ENCODE measurements around the gene USP17L29. TPM values are rescaled to one million over a fixed set of nuclear protein-coding genes. Genes with fewer than 3 reads are reported as not detected.
"Not testable (repeated sequence)": the region's sequence is repeated elsewhere in the genome, so short reads cannot be mapped to it uniquely, and the experiment has no call there.

The USP17L29 gene, protein sequence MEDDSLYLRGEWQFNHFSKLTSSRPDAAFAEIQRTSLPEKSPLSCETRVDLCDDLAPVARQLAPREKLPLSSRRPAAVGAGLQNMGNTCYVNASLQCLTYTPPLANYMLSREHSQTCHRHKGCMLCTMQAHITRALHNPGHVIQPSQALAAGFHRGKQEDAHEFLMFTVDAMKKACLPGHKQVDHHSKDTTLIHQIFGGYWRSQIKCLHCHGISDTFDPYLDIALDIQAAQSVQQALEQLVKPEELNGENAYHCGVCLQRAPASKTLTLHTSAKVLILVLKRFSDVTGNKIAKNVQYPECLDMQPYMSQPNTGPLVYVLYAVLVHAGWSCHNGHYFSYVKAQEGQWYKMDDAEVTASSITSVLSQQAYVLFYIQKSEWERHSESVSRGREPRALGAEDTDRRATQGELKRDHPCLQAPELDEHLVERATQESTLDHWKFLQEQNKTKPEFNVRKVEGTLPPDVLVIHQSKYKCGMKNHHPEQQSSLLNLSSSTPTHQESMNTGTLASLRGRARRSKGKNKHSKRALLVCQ
- not detected for total RNA-seq

DNA sequence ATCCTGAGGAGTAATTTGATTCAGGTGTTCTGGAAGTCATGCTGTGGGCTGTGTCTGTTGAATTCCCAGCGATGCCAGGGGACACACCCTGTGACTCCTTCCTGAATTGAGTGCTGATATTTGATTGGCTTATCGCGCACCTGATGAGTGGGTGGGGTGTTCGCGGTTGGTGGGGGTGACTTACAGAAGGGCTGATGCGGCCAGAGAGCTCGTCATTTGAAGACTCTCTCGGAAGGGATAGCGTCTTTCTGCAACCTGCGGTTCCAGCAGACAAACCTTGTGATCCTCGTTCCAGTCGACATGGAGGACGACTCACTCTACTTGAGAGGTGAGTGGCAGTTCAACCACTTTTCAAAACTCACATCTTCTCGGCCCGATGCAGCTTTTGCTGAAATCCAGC is at the start of gene USP17L29:
Gene USP17L29 (plus strand): TSS at position 301 of the 400 bp plus-strand sequence. CDS start 0 bp downstream, at position 301.
- ATAC-seq (ENCODE audit: insufficient number of reproducible peaks, low FRiP score, low read depth); H3K27me3 ChIP-seq (replicated peaks; ENCODE audit: insufficient read depth); H3K4me3 ChIP-seq; H3K9me3 ChIP-seq; H3K4me1 ChIP-seq (ENCODE audit: control insufficient read depth in 1 of 2, low read depth in 2 of 2); H3K36me3 ChIP-seq; H3K27ac ChIP-seq; DNase-seq (ENCODE audit: low spot score): not testable (repeated sequence)

DNA sequence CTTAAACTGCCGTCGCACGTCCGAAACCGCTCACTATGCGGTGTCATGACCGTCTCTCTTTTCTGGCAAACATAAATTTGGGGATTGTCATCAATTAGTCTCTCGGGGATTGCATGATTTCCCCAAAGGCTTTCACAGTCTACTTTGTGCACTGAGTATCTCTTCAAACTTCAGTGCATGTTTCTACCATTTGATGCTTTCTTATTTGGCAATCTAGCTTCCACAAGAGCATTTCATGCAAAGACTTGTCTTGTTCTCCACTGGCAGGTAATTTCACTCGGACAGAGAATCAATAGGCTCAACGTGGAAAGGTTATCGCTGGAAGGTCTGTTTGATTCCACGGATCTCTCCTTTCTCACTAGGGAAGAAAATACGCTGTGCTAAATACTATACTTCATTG is 29.2 kb upstream of the USP17L29 start:
- H3K9me3 ChIP-seq; DNase-seq (ENCODE audit: low spot score); H3K4me1 ChIP-seq (ENCODE audit: control insufficient read depth in 1 of 2, low read depth in 2 of 2); H3K27ac ChIP-seq; H3K36me3 ChIP-seq; H3K4me3 ChIP-seq; ATAC-seq (ENCODE audit: insufficient number of reproducible peaks, low FRiP score, low read depth); H3K27me3 ChIP-seq (replicated peaks; ENCODE audit: insufficient read depth): not testable (repeated sequence)

DNA sequence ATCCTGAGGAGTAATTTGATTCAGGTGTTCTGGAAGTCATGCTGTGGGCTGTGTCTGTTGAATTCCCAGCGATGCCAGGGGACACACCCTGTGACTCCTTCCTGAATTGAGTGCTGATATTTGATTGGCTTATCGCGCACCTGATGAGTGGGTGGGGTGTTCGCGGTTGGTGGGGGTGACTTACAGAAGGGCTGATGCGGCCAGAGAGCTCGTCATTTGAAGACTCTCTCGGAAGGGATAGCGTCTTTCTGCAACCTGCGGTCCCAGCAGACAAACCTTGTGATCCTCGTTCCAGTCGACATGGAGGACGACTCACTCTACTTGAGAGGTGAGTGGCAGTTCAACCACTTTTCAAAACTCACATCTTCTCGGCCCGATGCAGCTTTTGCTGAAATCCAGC is 28.6 kb upstream of the USP17L29 start, which contains the start of gene USP17L24:
Gene USP17L24 (plus strand): TSS at position 301 of the 400 bp plus-strand sequence. CDS start 0 bp downstream, at position 301.
- H3K9me3 ChIP-seq; H3K36me3 ChIP-seq; H3K4me3 ChIP-seq; H3K27ac ChIP-seq; DNase-seq (ENCODE audit: low spot score); H3K27me3 ChIP-seq (replicated peaks; ENCODE audit: insufficient read depth); H3K4me1 ChIP-seq (ENCODE audit: control insufficient read depth in 1 of 2, low read depth in 2 of 2); ATAC-seq (ENCODE audit: insufficient number of reproducible peaks, low FRiP score, low read depth): not testable (repeated sequence)

DNA sequence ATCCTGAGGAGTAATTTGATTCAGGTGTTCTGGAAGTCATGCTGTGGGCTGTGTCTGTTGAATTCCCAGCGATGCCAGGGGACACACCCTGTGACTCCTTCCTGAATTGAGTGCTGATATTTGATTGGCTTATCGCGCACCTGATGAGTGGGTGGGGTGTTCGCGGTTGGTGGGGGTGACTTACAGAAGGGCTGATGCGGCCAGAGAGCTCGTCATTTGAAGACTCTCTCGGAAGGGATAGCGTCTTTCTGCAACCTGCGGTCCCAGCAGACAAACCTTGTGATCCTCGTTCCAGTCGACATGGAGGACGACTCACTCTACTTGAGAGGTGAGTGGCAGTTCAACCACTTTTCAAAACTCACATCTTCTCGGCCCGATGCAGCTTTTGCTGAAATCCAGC is 23.8 kb upstream of the USP17L29 start, which contains the start of gene USP17L25:
Gene USP17L25 (plus strand): TSS at position 301 of the 400 bp plus-strand sequence. CDS start 0 bp downstream, at position 301.
- H3K27me3 ChIP-seq (replicated peaks; ENCODE audit: insufficient read depth); ATAC-seq (ENCODE audit: insufficient number of reproducible peaks, low FRiP score, low read depth): not testable (repeated sequence)

DNA sequence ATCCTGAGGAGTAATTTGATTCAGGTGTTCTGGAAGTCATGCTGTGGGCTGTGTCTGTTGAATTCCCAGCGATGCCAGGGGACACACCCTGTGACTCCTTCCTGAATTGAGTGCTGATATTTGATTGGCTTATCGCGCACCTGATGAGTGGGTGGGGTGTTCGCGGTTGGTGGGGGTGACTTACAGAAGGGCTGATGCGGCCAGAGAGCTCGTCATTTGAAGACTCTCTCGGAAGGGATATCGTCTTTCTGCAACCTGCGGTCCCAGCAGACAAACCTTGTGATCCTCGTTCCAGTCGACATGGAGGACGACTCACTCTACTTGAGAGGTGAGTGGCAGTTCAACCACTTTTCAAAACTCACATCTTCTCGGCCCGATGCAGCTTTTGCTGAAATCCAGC is 19.1 kb upstream of the USP17L29 start, which contains the start of gene USP17L26:
Gene USP17L26 (plus strand): TSS at position 301 of the 400 bp plus-strand sequence. CDS start 0 bp downstream, at position 301.
- H3K9me3 ChIP-seq; H3K4me1 ChIP-seq (ENCODE audit: control insufficient read depth in 1 of 2, low read depth in 2 of 2); H3K36me3 ChIP-seq; H3K4me3 ChIP-seq; DNase-seq (ENCODE audit: low spot score); H3K27me3 ChIP-seq (replicated peaks; ENCODE audit: insufficient read depth); ATAC-seq (ENCODE audit: insufficient number of reproducible peaks, low FRiP score, low read depth); H3K27ac ChIP-seq: not testable (repeated sequence)

More for the DNA sequence above, 23.8 kb upstream of the USP17L29 start, which contains the start of gene USP17L25:
- not testable (repeated sequence) for H3K27ac ChIP-seq; H3K4me3 ChIP-seq; DNase-seq (ENCODE audit: low spot score); H3K9me3 ChIP-seq; H3K4me1 ChIP-seq (ENCODE audit: control insufficient read depth in 1 of 2, low read depth in 2 of 2); H3K36me3 ChIP-seq

DNA sequence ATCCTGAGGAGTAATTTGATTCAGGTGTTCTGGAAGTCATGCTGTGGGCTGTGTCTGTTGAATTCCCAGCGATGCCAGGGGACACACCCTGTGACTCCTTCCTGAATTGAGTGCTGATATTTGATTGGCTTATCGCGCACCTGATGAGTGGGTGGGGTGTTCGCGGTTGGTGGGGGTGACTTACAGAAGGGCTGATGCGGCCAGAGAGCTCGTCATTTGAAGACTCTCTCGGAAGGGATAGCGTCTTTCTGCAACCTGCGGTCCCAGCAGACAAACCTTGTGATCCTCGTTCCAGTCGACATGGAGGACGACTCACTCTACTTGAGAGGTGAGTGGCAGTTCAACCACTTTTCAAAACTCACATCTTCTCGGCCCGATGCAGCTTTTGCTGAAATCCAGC is 14.3 kb upstream of the USP17L29 start, which contains the start of gene USP17L5:
Gene USP17L5 (plus strand): TSS at position 301 of the 400 bp plus-strand sequence. CDS start 0 bp downstream, at position 301.
- not testable (repeated sequence) for DNase-seq (ENCODE audit: low spot score); H3K27ac ChIP-seq; H3K27me3 ChIP-seq (replicated peaks; ENCODE audit: insufficient read depth); ATAC-seq (ENCODE audit: insufficient number of reproducible peaks, low FRiP score, low read depth); H3K4me3 ChIP-seq; H3K36me3 ChIP-seq; H3K4me1 ChIP-seq (ENCODE audit: control insufficient read depth in 1 of 2, low read depth in 2 of 2); H3K9me3 ChIP-seq

DNA sequence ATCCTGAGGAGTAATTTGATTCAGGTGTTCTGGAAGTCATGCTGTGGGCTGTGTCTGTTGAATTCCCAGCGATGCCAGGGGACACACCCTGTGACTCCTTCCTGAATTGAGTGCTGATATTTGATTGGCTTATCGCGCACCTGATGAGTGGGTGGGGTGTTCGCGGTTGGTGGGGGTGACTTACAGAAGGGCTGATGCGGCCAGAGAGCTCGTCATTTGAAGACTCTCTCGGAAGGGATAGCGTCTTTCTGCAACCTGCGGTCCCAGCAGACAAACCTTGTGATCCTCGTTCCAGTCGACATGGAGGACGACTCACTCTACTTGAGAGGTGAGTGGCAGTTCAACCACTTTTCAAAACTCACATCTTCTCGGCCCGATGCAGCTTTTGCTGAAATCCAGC is 9.6 kb upstream of the USP17L29 start, which contains the start of gene USP17L27:
Gene USP17L27 (plus strand): TSS at position 301 of the 400 bp plus-strand sequence. CDS start 0 bp downstream, at position 301.
- H3K4me1 ChIP-seq (ENCODE audit: control insufficient read depth in 1 of 2, low read depth in 2 of 2); H3K27ac ChIP-seq; DNase-seq (ENCODE audit: low spot score); H3K9me3 ChIP-seq; ATAC-seq (ENCODE audit: insufficient number of reproducible peaks, low FRiP score, low read depth); H3K4me3 ChIP-seq; H3K27me3 ChIP-seq (replicated peaks; ENCODE audit: insufficient read depth); H3K36me3 ChIP-seq: not testable (repeated sequence)

DNA sequence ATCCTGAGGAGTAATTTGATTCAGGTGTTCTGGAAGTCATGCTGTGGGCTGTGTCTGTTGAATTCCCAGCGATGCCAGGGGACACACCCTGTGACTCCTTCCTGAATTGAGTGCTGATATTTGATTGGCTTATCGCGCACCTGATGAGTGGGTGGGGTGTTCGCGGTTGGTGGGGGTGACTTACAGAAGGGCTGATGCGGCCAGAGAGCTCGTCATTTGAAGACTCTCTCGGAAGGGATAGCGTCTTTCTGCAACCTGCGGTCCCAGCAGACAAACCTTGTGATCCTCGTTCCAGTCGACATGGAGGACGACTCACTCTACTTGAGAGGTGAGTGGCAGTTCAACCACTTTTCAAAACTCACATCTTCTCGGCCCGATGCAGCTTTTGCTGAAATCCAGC is 4.8 kb upstream of the USP17L29 start, which contains the start of gene USP17L28:
Gene USP17L28 (plus strand): TSS at position 301 of the 400 bp plus-strand sequence. CDS start 0 bp downstream, at position 301.
- not testable (repeated sequence) for H3K27ac ChIP-seq; H3K4me3 ChIP-seq; H3K27me3 ChIP-seq (replicated peaks; ENCODE audit: insufficient read depth); H3K9me3 ChIP-seq; H3K36me3 ChIP-seq; H3K4me1 ChIP-seq (ENCODE audit: control insufficient read depth in 1 of 2, low read depth in 2 of 2); ATAC-seq (ENCODE audit: insufficient number of reproducible peaks, low FRiP score, low read depth); DNase-seq (ENCODE audit: low spot score)

DNA sequence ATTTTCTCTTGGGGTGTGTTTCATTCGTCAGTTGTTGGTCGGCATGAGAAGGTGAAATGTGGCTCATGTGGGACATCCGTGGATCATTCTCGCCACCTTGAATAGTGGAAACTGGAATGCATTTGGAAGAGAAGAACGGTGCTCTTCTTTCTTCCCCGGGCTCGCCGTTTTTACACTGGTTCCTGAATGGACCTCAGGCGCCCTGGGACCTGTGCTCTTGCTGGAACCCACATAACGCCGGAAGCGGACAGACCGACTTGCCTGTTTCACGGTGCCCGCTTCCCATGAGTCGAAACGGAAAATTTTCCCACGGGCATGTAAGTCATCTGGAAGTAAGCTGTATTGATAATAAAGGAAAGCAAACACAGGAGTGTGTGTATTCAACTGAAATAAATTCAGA is 2.6 kb upstream of the USP17L29 start:
- ATAC-seq (ENCODE audit: insufficient number of reproducible peaks, low FRiP score, low read depth); DNase-seq (ENCODE audit: low spot score); H3K4me3 ChIP-seq; H3K27me3 ChIP-seq (replicated peaks; ENCODE audit: insufficient read depth); H3K9me3 ChIP-seq; H3K27ac ChIP-seq; H3K4me1 ChIP-seq (ENCODE audit: control insufficient read depth in 1 of 2, low read depth in 2 of 2); H3K36me3 ChIP-seq: not testable (repeated sequence)

DNA sequence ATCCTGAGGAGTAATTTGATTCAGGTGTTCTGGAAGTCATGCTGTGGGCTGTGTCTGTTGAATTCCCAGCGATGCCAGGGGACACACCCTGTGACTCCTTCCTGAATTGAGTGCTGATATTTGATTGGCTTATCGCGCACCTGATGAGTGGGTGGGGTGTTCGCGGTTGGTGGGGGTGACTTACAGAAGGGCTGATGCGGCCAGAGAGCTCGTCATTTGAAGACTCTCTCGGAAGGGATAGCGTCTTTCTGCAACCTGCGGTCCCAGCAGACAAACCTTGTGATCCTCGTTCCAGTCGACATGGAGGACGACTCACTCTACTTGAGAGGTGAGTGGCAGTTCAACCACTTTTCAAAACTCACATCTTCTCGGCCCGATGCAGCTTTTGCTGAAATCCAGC is 9.4 kb downstream of the USP17L29 start, which contains the start of gene USP17L30:
Gene USP17L30 (plus strand): TSS at position 301 of the 400 bp plus-strand sequence. CDS start 0 bp downstream, at position 301.
- not testable (repeated sequence) for H3K36me3 ChIP-seq; ATAC-seq (ENCODE audit: insufficient number of reproducible peaks, low FRiP score, low read depth); H3K27ac ChIP-seq; DNase-seq (ENCODE audit: low spot score); H3K27me3 ChIP-seq (replicated peaks; ENCODE audit: insufficient read depth); H3K9me3 ChIP-seq; H3K4me3 ChIP-seq; H3K4me1 ChIP-seq (ENCODE audit: control insufficient read depth in 1 of 2, low read depth in 2 of 2)

DNA sequence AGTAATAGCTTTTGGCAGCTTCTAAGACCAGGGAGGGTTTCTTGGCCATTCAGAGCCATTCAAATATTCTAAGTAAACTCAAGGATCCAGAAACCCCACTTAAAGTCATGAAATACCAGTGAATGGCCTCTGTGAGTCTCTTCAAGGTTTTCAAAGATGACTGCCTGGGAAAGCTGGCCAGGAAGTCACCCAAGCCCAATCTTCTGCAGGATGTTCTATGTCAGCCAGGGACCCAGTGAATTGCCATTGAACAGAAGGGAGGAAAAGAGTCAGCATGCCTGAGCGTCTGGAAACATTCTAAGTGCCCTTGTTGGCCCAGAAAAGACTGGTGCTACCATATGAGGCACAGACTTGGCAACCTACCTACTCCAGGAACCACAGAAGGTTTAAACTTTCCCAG is 26.4 kb downstream of the USP17L29 start:
- H3K4me1 ChIP-seq (ENCODE audit: control insufficient read depth in 1 of 2, low read depth in 2 of 2); H3K4me3 ChIP-seq; DNase-seq (ENCODE audit: low spot score); H3K27ac ChIP-seq; H3K9me3 ChIP-seq; H3K27me3 ChIP-seq (replicated peaks; ENCODE audit: insufficient read depth); ATAC-seq (ENCODE audit: insufficient number of reproducible peaks, low FRiP score, low read depth); H3K36me3 ChIP-seq: not testable (repeated sequence)
